H1 (cell line): ENCODE measurements around the gene PPP1CC. TPM values are rescaled to one million over a fixed set of nuclear protein-coding genes. Genes with fewer than 3 reads are reported as not detected.

Experiments used
- BACH1 ChIP-seq: IDR thresholded peaks from 2 replicates; pipeline ENCODE4 v1.6.1; 2012; ENCODE audit warnings: low read length, improper control_type of control experiment
- BRCA1 ChIP-seq: IDR thresholded peaks from 2 replicates; pipeline ENCODE4 v1.6.1; 2012; ENCODE audit warnings: low read depth, low read length, improper control_type of control experiment
- CBX5 ChIP-seq: fragments of 300-800, 300-1000 bp; sonication (generic); IDR thresholded peaks from 2 replicates; pipeline ENCODE4 v1.7.1; 2016; ENCODE audit warnings: antibody characterized with exemption, low read length, low read depth
- CHD2 ChIP-seq: IDR thresholded peaks from 2 replicates; pipeline ENCODE4 v1.6.1; 2012; ENCODE audit warnings: low read length, improper control_type of control experiment
- CREB1 ChIP-seq: IDR thresholded peaks from 2 replicates; pipeline ENCODE4 v1.6.1; 2012; ENCODE audit warnings: inconsistent platforms
- CTBP2 ChIP-seq: IDR thresholded peaks from 2 replicates; pipeline ENCODE4 v1.7.0; 2011; ENCODE audit warnings: borderline replicate concordance, mild to moderate bottlenecking, moderate library complexity, mixed read lengths, low read length; ENCODE audit not compliant: insufficient read depth, insufficient read length
- CTCF ChIP-seq, 3 experiments: IDR thresholded peaks; 1 replicate in 2 of 3; 2 replicates in 1 of 3; pipeline versions ENCODE4 v1.5.1 to v1.6.1; 2011; ENCODE audit warnings: low read length in 3 of 3, mild to moderate bottlenecking in 3 of 3, inconsistent platforms in 2 of 3, low read depth in 1 of 3, moderate library complexity in 1 of 3; ENCODE audit not compliant: insufficient read depth in 1 of 3; ENCODE audit errors: control extremely low read depth in 1 of 3
- GABPA ChIP-seq: IDR thresholded peaks from 2 replicates; pipeline ENCODE4 v1.6.1; 2011; ENCODE audit warnings: mild to moderate bottlenecking, low read length, moderate library complexity, borderline replicate concordance; ENCODE audit not compliant: insufficient read depth
- GTF2F1 ChIP-seq: IDR thresholded peaks from 2 replicates; pipeline ENCODE4 v1.6.1; 2012; ENCODE audit warnings: low read depth, low read length, improper control_type of control experiment, borderline replicate concordance
- KDM1A ChIP-seq: fragments of 200-600, 300-600 bp; sonication (generic); IDR thresholded peaks from 2 replicates; pipeline ENCODE4 v1.7.1; 2016; ENCODE audit warnings: mild to moderate bottlenecking, low read length, borderline replicate concordance
- KDM5A ChIP-seq: fragments of 200-600 bp; IDR thresholded peaks from 2 replicates; pipeline ENCODE4 v1.7.1; 2012; ENCODE audit warnings: mild to moderate bottlenecking, low read length, inconsistent platforms, mixed read lengths
- PHF8 ChIP-seq: fragments of 200-600 bp; sonication (generic); conservative IDR thresholded peaks from 2 replicates; pipeline ENCODE4 v1.7.1; 2012; ENCODE audit warnings: low read depth, mild to moderate bottlenecking, inconsistent platforms, low read length, moderate library complexity
- POLR2AphosphoS5 ChIP-seq: IDR thresholded peaks from 2 replicates; pipeline ENCODE4 v1.6.1; 2011; ENCODE audit warnings: low read depth, low read length
- RFX5 ChIP-seq: IDR thresholded peaks from 2 replicates; pipeline ENCODE4 v1.6.1; 2011; ENCODE audit warnings: low read depth, low read length, improper control_type of control experiment, borderline replicate concordance
- RXRA ChIP-seq: IDR thresholded peaks from 2 replicates; pipeline ENCODE4 v1.6.1; 2011; ENCODE audit warnings: low read depth, mild to moderate bottlenecking, low read length, moderate library complexity; ENCODE audit not compliant: insufficient read depth
- SAP30 ChIP-seq: fragments of 300-600 bp; sonication (generic); IDR thresholded peaks from 2 replicates; pipeline ENCODE4 v1.7.1; 2012; ENCODE audit warnings: low read length, moderate library complexity, mild to moderate bottlenecking, inconsistent platforms; ENCODE audit not compliant: insufficient read depth, insufficient replicate concordance
- SIN3A ChIP-seq, 2 experiments: IDR thresholded peaks in 1 of 2; conservative IDR thresholded peaks in 1 of 2; 2 replicates each; pipeline ENCODE4 v1.6.1; 2011 to 2012; ENCODE audit warnings: low read length in 2 of 2, improper control_type of control experiment in 1 of 2, low read depth in 1 of 2, mild to moderate bottlenecking in 1 of 2
- SIRT6 ChIP-seq: IDR thresholded peaks from one replicate; pipeline ENCODE4 v1.7.1; 2012; ENCODE audit warnings: low read length, inconsistent platforms
- SP1 ChIP-seq: IDR thresholded peaks from 2 replicates; pipeline ENCODE4 v1.6.1; 2011; ENCODE audit warnings: low read depth, low read length
- TEAD4 ChIP-seq: IDR thresholded peaks from 2 replicates; pipeline ENCODE4 v1.6.1; 2012; ENCODE audit warnings: low read depth, low read length, inconsistent platforms, mixed read lengths
- polyA plus RNA-seq, 7 experiments: library from polyadenylated mRNA; depleted of rRNA in 3 of 7; stranded (reverse) in 5 of 7; unstranded in 2 of 7; fragments of >200 nt in 5 of 7; fragments of 200-250 nt in 2 of 7; gene quantifications; 1 replicate in 5 of 7; 2 replicates in 1 of 7; 4 replicates in 1 of 7; pipeline versions ENCODE4 v1.2.1 to v1.2.3, GENCODE V29; 2011 to 2013; ENCODE audit warnings: missing spikeins in 2 of 7, mixed read lengths in 2 of 7
- total RNA-seq: library from RNA; stranded (reverse); fragmentation: NEBNext Ultra II Directional; extraction: Animal tissue kit (Norgen Biotek cat#: 25700); gene quantifications from 2 replicates; pipeline ENCODE4 v1.2.1, GENCODE V29; 2021

PPP1CC gene
- total and polyA plus RNA-seq, 2 of the 8 experiments (the other 6 are each of a cell fraction or from before 2014, with no cell fraction given) = 193 to 350 TPM

- TF ChIP-seq CBX5 (no peak), RFX5 (no peak), RXRA (no peak), GABPA (no peak), SAP30 (no peak), CHD2 (no peak), SIRT6 (no peak), TEAD4 (no peak), KDM1A (peak; percentile 63; the same call in 1 of the 2 replicates), PHF8 (no peak), POLR2AphosphoS5 (no peak), CTBP2 (no peak), KDM5A (no peak), CTCF (IDR thresholded peaks at IDR 0.05; ENCODE audit: control extremely low read depth in 1 of 3, insufficient read depth in 1 of 3, low read depth in 1 of 3, low read length in 3 of 3) (peak; percentile 81 to 97 (median 94)), BACH1 (no peak), CREB1 (no peak), SIN3A (conservative IDR thresholded peaks at IDR 0.05 in 1 of 2, IDR thresholded peaks at IDR 0.05 in 1 of 2; ENCODE audit: low read depth in 1 of 2, low read length in 2 of 2) (no peak), SP1 (no peak), GTF2F1 (no peak), BRCA1 (no peak)
These were observed 44.4 kb downstream of the PPP1CC start (continued) for GRCh38 chr12:110698171-110698902.
